ENCODE results near the gene GCSAM. TPM values are rescaled to one million over a fixed set of nuclear protein-coding genes. Genes with fewer than 3 reads are reported as not detected.

Gene GCSAM
- total RNA-seq (2022; extraction: Qiagen RNA extraction; ENCODE audit: low read depth), result not detected in 5 replicates

GRCh38 chr3:112132975-112133448 lies at the start of gene GCSAM:
Gene GCSAM, minus strand, starts transcription at chr3:112133248. Its CDS starts 128 bp downstream, at chr3:112133120.

GRCh38 chr3:112086076-112086854 lies 46.8 kb downstream of the GCSAM start, which contains the start of gene C3orf52:
Gene C3orf52, plus strand, starts transcription at chr3:112086389. Its CDS starts 19 bp downstream, at chr3:112086408.

Other genes starting within 250 kb of the GCSAM start
- 16.2 to 21.1 TPM (median 20.1 TPM) in 5 replicates for gene ABHD10, start 154.2 kb downstream of the GCSAM start, total RNA-seq (2022; extraction: Qiagen RNA extraction; ENCODE audit: low read depth)
- gene TAGLN3, start 134.3 kb downstream of the GCSAM start, total RNA-seq (2022; extraction: Qiagen RNA extraction; ENCODE audit: low read depth), result not detected in 5 replicates
- gene TMPRSS7, start 98.5 kb downstream of the GCSAM start, total RNA-seq (2022; extraction: Qiagen RNA extraction; ENCODE audit: low read depth), result 0.12 to 0.16 TPM (median 0.14 TPM) in 4 of 5 replicates, not detected in the other
- 10.4 to 14.0 TPM (median 11.3 TPM) in 5 replicates for gene C3orf52, start 46.9 kb downstream of the GCSAM start, total RNA-seq (2022; extraction: Qiagen RNA extraction; ENCODE audit: low read depth)
- not detected in 5 replicates for gene SLC9C1, start 161.0 kb upstream of the GCSAM start, total RNA-seq (2022; extraction: Qiagen RNA extraction; ENCODE audit: low read depth)
- gene CD200, start 199.9 kb upstream of the GCSAM start, total RNA-seq (2022; extraction: Qiagen RNA extraction; ENCODE audit: low read depth), result not detected in 5 replicates